Neural crest cell (in vitro differentiated cells): ENCODE measurements around the gene IFNAR2. TPM values are rescaled to one million over a fixed set of nuclear protein-coding genes. Genes with fewer than 3 reads are reported as not detected.

Experiments used
- DNase-seq: peaks from one replicate; pipeline ENCODE4 v3.0.0; 2021; ENCODE audit warnings: low read depth, mixed read lengths, low spot score
- H3K27ac Mint-ChIP-seq: one replicate; pipeline ENCODE4 v1.8.0; 2021; ENCODE audit warnings: mild to moderate bottlenecking, mixed read lengths; ENCODE audit not compliant: unreplicated experiment
- H3K27me3 Mint-ChIP-seq: 2 replicates; pipeline ENCODE4 v1.8.0; 2021; ENCODE audit warnings: low read depth, mild to moderate bottlenecking, mixed read lengths
- H3K36me3 Mint-ChIP-seq: 2 replicates; pipeline ENCODE4 v1.8.0; 2021; ENCODE audit warnings: low read depth, mild to moderate bottlenecking, mixed read lengths
- H3K4me1 Mint-ChIP-seq: 2 replicates; pipeline ENCODE4 v1.8.0; 2021; ENCODE audit warnings: mixed read lengths
- H3K4me3 Mint-ChIP-seq: one replicate; pipeline ENCODE4 v1.8.0; 2021; ENCODE audit warnings: mild to moderate bottlenecking, mixed read lengths
- H3K9me3 Mint-ChIP-seq: 2 replicates; pipeline ENCODE4 v1.8.0; 2021; ENCODE audit warnings: mixed read lengths
- total RNA-seq: library from RNA; stranded (reverse); gene quantifications from 2 replicates; pipeline ENCODE4 v1.2.1, GENCODE V29; 2021
- TF ChIP-seq, protein P1 (sequence below): fragments of 200-600 bp; sonication (generic); conservative IDR thresholded peaks from 2 replicates; pipeline ENCODE4 v1.5.0; 2021; ENCODE audit warnings: antibody characterized with exemption, mild to moderate bottlenecking

IFNAR2 gene
- total RNA-seq, 1 donor from 2014 or later = 10.8 TPM

DNA sequence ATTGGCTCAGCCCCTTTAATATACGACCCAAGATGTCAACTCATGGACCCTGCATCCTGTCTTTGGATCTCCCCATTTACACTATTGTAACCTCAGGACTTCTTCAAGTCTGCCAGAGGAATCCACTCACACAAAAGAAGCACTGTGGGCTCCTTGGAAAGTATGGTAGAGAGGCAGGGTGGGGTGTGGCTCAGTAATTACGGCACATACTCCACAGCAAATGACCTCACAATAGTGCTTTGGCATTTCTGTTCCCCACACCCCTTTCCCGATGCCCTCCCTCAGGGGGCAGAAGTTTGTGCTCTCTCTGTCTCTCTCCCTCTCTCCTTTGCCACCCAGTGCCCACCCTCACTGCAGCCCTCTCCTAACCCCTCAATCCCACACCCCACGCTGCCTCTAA lies 27.8 kb upstream of the IFNAR2 start:
- DNase-seq = no peak
- Mint-ChIP-seq H3K27ac (no peak overlapping the region), H3K27me3 (peaks cover 28% of the 10 kb centered on the region), H3K36me3 (no peaks in the 10 kb centered on the region), H3K9me3 (no peaks in the 10 kb centered on the region), H3K4me1 (no peaks in the 10 kb centered on the region), H3K4me3 (no peak overlapping the region)
- TF ChIP-seq, protein P1, sequence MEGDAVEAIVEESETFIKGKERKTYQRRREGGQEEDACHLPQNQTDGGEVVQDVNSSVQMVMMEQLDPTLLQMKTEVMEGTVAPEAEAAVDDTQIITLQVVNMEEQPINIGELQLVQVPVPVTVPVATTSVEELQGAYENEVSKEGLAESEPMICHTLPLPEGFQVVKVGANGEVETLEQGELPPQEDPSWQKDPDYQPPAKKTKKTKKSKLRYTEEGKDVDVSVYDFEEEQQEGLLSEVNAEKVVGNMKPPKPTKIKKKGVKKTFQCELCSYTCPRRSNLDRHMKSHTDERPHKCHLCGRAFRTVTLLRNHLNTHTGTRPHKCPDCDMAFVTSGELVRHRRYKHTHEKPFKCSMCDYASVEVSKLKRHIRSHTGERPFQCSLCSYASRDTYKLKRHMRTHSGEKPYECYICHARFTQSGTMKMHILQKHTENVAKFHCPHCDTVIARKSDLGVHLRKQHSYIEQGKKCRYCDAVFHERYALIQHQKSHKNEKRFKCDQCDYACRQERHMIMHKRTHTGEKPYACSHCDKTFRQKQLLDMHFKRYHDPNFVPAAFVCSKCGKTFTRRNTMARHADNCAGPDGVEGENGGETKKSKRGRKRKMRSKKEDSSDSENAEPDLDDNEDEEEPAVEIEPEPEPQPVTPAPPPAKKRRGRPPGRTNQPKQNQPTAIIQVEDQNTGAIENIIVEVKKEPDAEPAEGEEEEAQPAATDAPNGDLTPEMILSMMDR = no peak

DNA sequence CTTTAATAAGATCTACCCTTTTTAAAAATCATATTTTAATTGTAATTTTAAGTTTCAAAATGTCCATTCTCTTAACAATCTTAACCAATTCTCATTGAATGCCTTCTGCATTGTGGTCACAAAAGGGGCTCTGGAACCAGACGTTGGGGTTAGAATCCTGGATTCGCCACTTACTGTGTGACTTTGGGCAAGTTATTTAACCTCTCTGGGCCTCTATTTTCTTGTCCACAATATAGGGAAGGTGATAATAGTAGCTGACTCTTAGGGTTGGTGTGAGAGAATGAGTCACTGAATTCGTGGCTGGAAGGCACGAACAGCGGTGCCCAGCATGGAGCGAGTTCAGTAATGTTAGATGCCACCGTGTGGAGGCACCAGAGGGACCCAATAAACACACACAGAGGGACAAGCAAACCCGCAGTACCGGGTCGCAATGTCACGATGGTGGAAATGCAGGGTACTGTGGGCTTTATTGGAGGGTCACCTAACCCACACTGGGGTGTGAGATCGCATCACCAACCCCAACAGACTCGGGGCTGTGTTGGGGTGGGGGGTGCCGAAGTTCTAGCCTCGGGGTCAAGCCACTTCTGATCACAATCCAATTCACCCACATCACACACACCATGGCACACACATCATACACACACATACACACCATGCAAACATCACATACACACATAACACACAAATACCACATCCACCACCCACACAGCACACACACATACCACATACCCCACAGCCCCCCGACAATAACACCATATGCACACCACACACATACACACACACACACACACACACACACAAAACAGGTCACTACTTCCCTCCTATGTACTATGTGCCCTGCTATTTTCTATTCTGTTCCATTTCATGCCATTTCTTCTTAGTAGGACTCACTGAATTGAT lies 27.0 kb upstream of the IFNAR2 start:
- Mint-ChIP-seq H3K36me3 (no peaks in the 10 kb centered on the region), H3K4me3 (no peak overlapping the region), H3K4me1 (no peaks in the 10 kb centered on the region), H3K9me3 (no peaks in the 10 kb centered on the region), H3K27me3 (peaks cover 21% of the 10 kb centered on the region), H3K27ac (peak overlapping the region; percentile 65)
- TF ChIP-seq, protein P1 = no peak
- no peak for DNase-seq

DNA sequence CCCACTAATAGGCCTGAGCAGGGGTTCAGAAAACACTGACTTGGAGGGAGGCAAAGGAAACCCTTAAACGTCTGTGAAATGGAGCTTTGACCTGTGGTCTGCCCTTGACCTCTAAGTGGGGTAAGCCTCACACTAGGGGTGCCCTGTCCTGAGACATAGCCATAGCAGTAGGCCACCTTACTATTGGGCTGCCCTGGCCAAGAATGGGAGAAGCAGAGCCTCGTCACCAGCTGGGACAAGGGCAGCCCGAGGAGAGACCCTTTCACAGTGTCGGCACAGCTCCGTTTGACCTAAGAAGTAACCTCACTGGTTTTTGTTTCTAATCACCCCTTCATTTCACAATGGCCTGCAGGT lies 26.4 kb upstream of the IFNAR2 start:
- H3K27me3 Mint-ChIP-seq = peaks cover 15% of the 10 kb centered on the region
- no peak overlapping the region for H3K4me3 Mint-ChIP-seq
- no peak for DNase-seq
- H3K36me3 Mint-ChIP-seq = peaks cover 6% of the 10 kb centered on the region
- no peaks in the 10 kb centered on the region for H3K4me1 Mint-ChIP-seq
- TF ChIP-seq, protein P1 = no peak
- no peak overlapping the region for H3K27ac Mint-ChIP-seq
- H3K9me3 Mint-ChIP-seq = peaks cover 4% of the 10 kb centered on the region

DNA sequence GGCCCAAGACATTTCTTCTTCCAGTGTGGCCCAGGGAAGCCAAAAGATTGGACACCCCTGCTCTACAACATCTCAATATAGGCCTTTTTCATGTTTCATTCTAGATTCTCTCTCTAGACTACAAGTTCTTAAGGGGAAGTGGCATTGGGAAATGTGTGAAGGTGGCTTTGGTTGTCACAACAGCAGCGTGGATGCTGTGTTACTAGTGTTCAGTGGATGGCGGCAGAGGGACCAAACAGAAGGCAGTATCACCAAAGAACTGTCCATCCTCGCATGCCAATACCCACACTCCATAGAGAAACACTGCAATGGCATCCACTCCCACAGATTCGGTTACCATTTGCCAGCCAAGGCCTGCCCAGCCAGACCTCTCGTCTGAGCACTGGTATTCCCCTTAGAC lies 24.3 kb upstream of the IFNAR2 start:
- H3K27ac Mint-ChIP-seq = no peak overlapping the region

DNA sequence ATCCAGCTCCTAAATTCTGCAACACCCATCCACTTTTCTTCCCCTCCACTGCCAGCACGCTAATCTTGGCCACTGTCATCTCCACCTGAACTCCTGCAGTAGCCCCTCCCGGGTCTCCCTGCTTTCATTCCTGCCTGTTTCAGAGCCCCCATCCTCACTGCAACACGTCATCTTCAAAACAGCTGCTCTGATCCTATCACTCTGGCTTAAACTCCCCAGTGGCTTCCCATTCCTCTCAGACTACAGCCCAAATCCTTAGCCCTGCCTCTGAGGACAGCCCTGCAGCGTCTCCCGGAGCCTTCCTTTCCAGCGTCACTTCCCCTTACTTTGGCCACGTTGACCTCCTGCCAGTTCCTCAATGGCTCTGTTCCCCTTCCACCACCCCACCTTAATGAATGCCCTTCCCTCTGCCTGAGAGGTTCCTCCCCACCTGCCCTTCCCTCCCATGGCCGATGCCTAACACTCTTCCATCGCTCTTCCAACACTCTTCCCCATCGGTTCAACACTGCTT lies 22.9 kb upstream of the IFNAR2 start:
- H3K9me3 Mint-ChIP-seq = peaks cover 8% of the 10 kb centered on the region
- H3K36me3 Mint-ChIP-seq = peaks cover 10% of the 10 kb centered on the region
- H3K27ac Mint-ChIP-seq = no peak overlapping the region
- no peak for DNase-seq
- H3K4me3 Mint-ChIP-seq = no peak overlapping the region
- H3K27me3 Mint-ChIP-seq = peaks cover 5% of the 10 kb centered on the region
- TF ChIP-seq, protein P1 = no peak
- H3K4me1 Mint-ChIP-seq = no peaks in the 10 kb centered on the region

More for the DNA sequence above, 24.3 kb upstream of the IFNAR2 start:
- Mint-ChIP-seq H3K9me3 (peaks cover 8% of the 10 kb centered on the region), H3K36me3 (peaks cover 10% of the 10 kb centered on the region), H3K4me3 (no peak overlapping the region), H3K4me1 (no peaks in the 10 kb centered on the region), H3K27me3 (peaks cover 5% of the 10 kb centered on the region)
- TF ChIP-seq, protein P1 = no peak
- DNase-seq = no peak
